Measurements from ENCODE around the gene ESYT3.

DNA sequence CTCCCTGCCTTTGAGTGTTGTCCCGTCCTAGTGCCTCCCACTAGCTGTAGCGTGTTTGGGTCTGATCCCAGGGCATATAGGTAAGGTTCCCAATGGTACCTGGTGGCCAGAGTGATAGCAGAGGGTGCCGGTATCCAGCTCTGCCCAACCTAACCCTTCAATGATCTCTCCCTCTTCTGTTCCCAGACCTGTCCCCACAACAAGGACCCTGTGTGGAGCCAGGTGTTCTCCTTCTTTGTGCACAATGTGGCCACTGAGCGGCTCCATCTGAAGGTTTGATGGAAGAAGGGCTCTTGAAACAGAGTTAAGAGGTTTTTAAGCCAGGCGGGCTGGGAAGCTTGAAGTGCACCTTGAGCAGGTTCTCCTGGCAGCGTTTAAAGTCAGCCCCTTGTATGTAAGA lies 35.5 kb downstream of the ESYT3 start:
- no peak for TF ChIP-seq POLR2A (IDR thresholded peaks at IDR 0.05)
- TF ChIP-seq CTCF (IDR thresholded peaks at IDR 0.05): no peak

Measured in vagina (tissue), 2 donors.